SK-N-SH (cell line): ENCODE results near the gene RBM4B. TPM values are rescaled to one million over a fixed set of nuclear protein-coding genes. Genes with fewer than 3 reads are reported as not detected.
A peak's percentile ranks its signal among the peaks of the same experiment; 100 is the strongest.

ENCODE experiments used
- CTCF ChIA-PET: fragments of 300-600, 350-600 bp; formaldehyde crosslinking; extraction: SDS; loops from one replicate; lab custom pipeline; 2021; lab: Yijun Ruan, JAX
- POLR2A ChIA-PET: fragments of 350-600 bp; sonication (Branson Sonifier 250); formaldehyde crosslinking; extraction: SDS; loops from one replicate; lab custom pipeline; 2020; ENCODE audit warnings: antibody characterized with exemption, inconsistent platforms; lab: Yijun Ruan, JAX
- DNase-seq: peaks from one replicate; pipeline ENCODE4 v3.0.0; 2012
- H2AFZ ChIP-seq: fragments of 200-600 bp; sonication (generic); 2 replicates; pipeline ENCODE4 v1.8.1; 2016; ENCODE audit warnings: antibody characterized with exemption, mild to moderate bottlenecking, low read depth
- H3F3A ChIP-seq: fragments of 200-600 bp; sonication (generic); replicated peaks from 2 replicates; pipeline ENCODE3; 2016; ENCODE audit warnings: antibody characterized with exemption, mild to moderate bottlenecking; ENCODE audit not compliant: insufficient read depth
- H3K27ac ChIP-seq, 2 experiments: fragments of 200-500 bp in 1 of 2; fragments of 200-600 bp in 1 of 2; sonication (Bioruptor generic) in 1 of 2; sonication (generic), shearing (Covaris generic) in 1 of 2; 2 replicates each; pipeline versions ENCODE4 v1.5.1 to v1.6.1; 2014 to 2016; ENCODE audit warnings: low read depth in 2 of 2, inconsistent platforms in 1 of 2, low read length in 1 of 2, mild to moderate bottlenecking in 1 of 2, mixed read lengths in 1 of 2
- H3K27me3 ChIP-seq: fragments of 200-600 bp; sonication (generic), shearing (Covaris generic); 2 replicates; pipeline ENCODE4 v1.6.1; 2016; ENCODE audit warnings: mixed run types; ENCODE audit not compliant: insufficient read depth
- H3K36me3 ChIP-seq, 2 experiments: fragments of 200-500 bp in 1 of 2; fragments of 200-600 bp in 1 of 2; sonication (Bioruptor generic) in 1 of 2; sonication (generic) in 1 of 2; replicated peaks in 1 of 2; 2 replicates each; pipeline versions ENCODE3 to v1.5.1; 2014 to 2016; ENCODE audit warnings: low read length in 1 of 2, mild to moderate bottlenecking in 1 of 2; ENCODE audit not compliant: insufficient read depth in 2 of 2, control insufficient read depth in 1 of 2
- H3K4me1 ChIP-seq, 2 experiments: fragments of 200-500 bp in 1 of 2; fragments of 200-600 bp in 1 of 2; sonication (Bioruptor generic) in 1 of 2; sonication (generic), shearing (Covaris generic) in 1 of 2; 2 replicates each; pipeline versions ENCODE4 v1.5.1 to v1.6.1; 2014 to 2016; ENCODE audit warnings: low read depth in 1 of 2, low read length in 1 of 2, mixed run types in 1 of 2; ENCODE audit not compliant: insufficient read depth in 2 of 2, control insufficient read depth in 1 of 2
- H3K4me2 ChIP-seq: fragments of 200-600 bp; sonication (generic), shearing (Covaris generic); 2 replicates; pipeline ENCODE4 v1.6.1; 2017; ENCODE audit warnings: mixed run types
- H3K4me3 ChIP-seq, 2 experiments: fragments of 200-500 bp in 1 of 2; fragments of 200-600 bp in 1 of 2; sonication (Bioruptor generic) in 1 of 2; sonication (generic), shearing (Covaris generic) in 1 of 2; 2 replicates each; pipeline versions ENCODE4 v1.5.1 to v1.8.1; 2014 to 2016; ENCODE audit warnings: low read depth in 2 of 2, inconsistent platforms in 1 of 2, low read length in 1 of 2, mild to moderate bottlenecking in 1 of 2, mixed read lengths in 1 of 2, moderate library complexity in 1 of 2
- H3K79me2 ChIP-seq: fragments of 200-600 bp; sonication (generic); 2 replicates; pipeline ENCODE4 v1.8.1; 2017; ENCODE audit warnings: mild to moderate bottlenecking; ENCODE audit not compliant: insufficient read depth
- H3K9ac ChIP-seq: fragments of 200-600 bp; sonication (generic); 2 replicates; pipeline ENCODE4 v1.6.1; 2017; ENCODE audit warnings: mixed run types
- H3K9me2 ChIP-seq: fragments of 200-600 bp; sonication (generic); 2 replicates; pipeline ENCODE4 v1.6.1; 2017; ENCODE audit warnings: mixed run types
- H3K9me3 ChIP-seq: fragments of 200-600 bp; sonication (generic); 2 replicates; pipeline ENCODE4 v1.6.1; 2017; ENCODE audit warnings: mixed run types, mild to moderate bottlenecking, moderate library complexity
- H4K20me1 ChIP-seq: fragments of 200-600 bp; sonication (generic); 2 replicates; pipeline ENCODE4 v1.6.1; 2017; ENCODE audit warnings: mild to moderate bottlenecking, mixed run types; ENCODE audit not compliant: insufficient read depth
- CHD2 ChIP-seq: fragments of 150-350 bp; IDR thresholded peaks from 2 replicates; pipeline ENCODE4 v1.6.1; 2018; ENCODE audit warnings: low read length; ENCODE audit not compliant: partially characterized antibody
- EZH2phosphoT487 ChIP-seq: fragments of 200-600 bp; sonication (generic); IDR thresholded peaks from 2 replicates; pipeline ENCODE4 v1.6.1; 2017; ENCODE audit warnings: low read depth, mixed run types, mild to moderate bottlenecking, antibody characterized with exemption, moderate library complexity, borderline replicate concordance
- FOSL2 ChIP-seq: IDR thresholded peaks from 2 replicates; pipeline ENCODE4 v1.4.0; 2012; ENCODE audit warnings: low read depth, mild to moderate bottlenecking, moderate library complexity, borderline replicate concordance
- FOXJ3 ChIP-seq: sonication (generic); formaldehyde crosslinking; IDR thresholded peaks from 2 replicates; pipeline ENCODE4 v1.5.1; 2020; ENCODE audit warnings: mild to moderate bottlenecking, missing genetic modification reagents
- GABPA ChIP-seq: IDR thresholded peaks from 2 replicates; pipeline ENCODE4 v1.4.0; 2012; ENCODE audit warnings: low read depth, mild to moderate bottlenecking
- JUND ChIP-seq: IDR thresholded peaks from 2 replicates; pipeline ENCODE4 v1.4.0; 2012
- MXI1 ChIP-seq: IDR thresholded peaks from 2 replicates; pipeline ENCODE4 v1.6.1; 2012; ENCODE audit warnings: mild to moderate bottlenecking, low read depth, low read length, improper control_type of control experiment
- POLR2AphosphoS5 ChIP-seq: IDR thresholded peaks from 2 replicates; pipeline ENCODE4 v1.6.1; 2012; ENCODE audit warnings: low read depth, low read length
- RAD21 ChIP-seq: IDR thresholded peaks from 2 replicates; pipeline ENCODE4 v1.6.1; 2012; ENCODE audit warnings: mild to moderate bottlenecking, low read length
- RXRA ChIP-seq: IDR thresholded peaks from 2 replicates; pipeline ENCODE4 v1.4.0; 2012; ENCODE audit warnings: low read depth, mild to moderate bottlenecking, borderline replicate concordance
- SIN3A ChIP-seq: IDR thresholded peaks from 2 replicates; pipeline ENCODE4 v1.6.1; 2012; ENCODE audit warnings: low read depth, mild to moderate bottlenecking, low read length, moderate library complexity, borderline replicate concordance
- WGBS: methylation state at CpG from one replicate; pipeline ENCODE4 v1.1.6; 2017; ENCODE audit warnings: low lambda C conversion rate; 5-methylcytosine and 5-hydroxymethylcytosine counted together
- polyA plus RNA-seq, 3 experiments: library from polyadenylated mRNA; depleted of rRNA; stranded (reverse); fragments of >200 nt; gene quantifications; 2 replicates each; pipeline ENCODE4 v1.2.3, GENCODE V29; 2012
- TF ChIP-seq, protein P1 (sequence below): IDR thresholded peaks from 2 replicates; pipeline ENCODE4; 2012
- TF ChIP-seq, protein P2 (sequence below): IDR thresholded peaks from 2 replicates; pipeline ENCODE4 v1.4.0; 2012; ENCODE audit warnings: low read depth, borderline replicate concordance
- TF ChIP-seq, protein P3 (sequence below): IDR thresholded peaks from 2 replicates; pipeline ENCODE4 v1.4.0; 2012; ENCODE audit warnings: low read depth, borderline replicate concordance
- TF ChIP-seq, protein P4 (sequence below): fragments of 150-350 bp; IDR thresholded peaks from 2 replicates; pipeline ENCODE4 v1.6.1; 2016; ENCODE audit warnings: mild to moderate bottlenecking, low read depth, low read length

RBM4B gene
- polyA plus RNA-seq, 1 of the 3 experiments (the other 2 are of a cell fraction) = 31.1 TPM

DNA sequence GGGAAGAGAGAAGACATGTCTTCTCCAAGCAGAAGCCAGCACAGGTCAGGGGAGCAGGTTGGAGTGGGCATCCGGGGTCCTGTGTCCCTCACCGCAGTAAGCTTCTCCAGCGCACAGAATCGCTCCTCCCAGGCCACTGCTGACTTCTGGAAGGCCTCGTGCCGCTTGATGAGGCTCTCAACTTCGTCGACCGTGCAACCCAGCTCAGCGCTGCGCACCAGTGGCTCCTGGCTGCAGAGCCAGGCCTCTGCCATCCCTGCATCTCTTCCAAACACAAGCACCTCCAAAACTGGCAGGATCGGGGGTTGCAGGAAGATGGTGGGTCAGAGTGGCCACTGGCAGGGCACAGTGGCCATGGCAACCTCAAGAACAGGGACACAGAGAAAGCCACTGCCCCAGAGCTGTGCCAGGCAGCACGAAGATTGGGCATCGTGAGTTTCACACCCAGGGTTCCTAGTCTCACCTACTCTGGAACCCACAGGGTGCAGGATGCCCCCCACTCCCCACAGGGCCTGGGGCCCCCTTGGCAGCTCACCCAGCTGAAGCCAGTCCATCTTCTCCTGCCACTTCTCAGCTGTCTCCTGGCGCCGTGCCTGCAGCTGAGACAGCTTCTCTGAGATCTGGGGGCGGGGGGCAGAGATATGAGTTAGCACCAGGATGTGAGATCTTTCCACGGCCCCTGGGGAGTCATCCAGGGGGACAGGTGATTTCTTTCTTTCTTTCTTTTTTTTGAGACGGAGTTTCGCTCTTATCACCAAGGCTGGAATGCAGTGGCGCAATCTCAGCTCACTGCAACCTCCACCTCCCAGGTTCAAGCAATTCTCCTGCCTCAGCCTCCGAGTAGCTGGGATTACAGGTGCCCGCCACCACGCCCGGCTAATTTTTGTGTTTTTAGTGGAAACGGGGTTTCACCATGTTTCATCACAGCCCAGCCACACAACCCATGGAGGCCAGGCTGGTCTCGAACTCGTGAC, 11.2 kb upstream of the RBM4B start:
- H3K27me3 ChIP-seq = no peaks in the 10 kb centered on the region
- no peaks in the 10 kb centered on the region for H3F3A ChIP-seq
- H2AFZ ChIP-seq = no peak overlapping the region
- no peak overlapping the region for H3K9ac ChIP-seq
- no peak overlapping the region for H3K4me3 ChIP-seq
- peaks cover 0 to 15% of the 10 kb centered on the region in 2 experiments; a peak in 1 of 4 replicates for H3K4me1 ChIP-seq
- no peak overlapping the region for H3K27ac ChIP-seq
- no peaks in the 10 kb centered on the region for H4K20me1 ChIP-seq
- 93% methylated on average over 24 of the region's 28 CpGs for WGBS
- H3K9me3 ChIP-seq = no peaks in the 10 kb centered on the region
- no peaks in the 10 kb centered on the region for H3K9me2 ChIP-seq
- DNase-seq = peak; percentile 14
- H3K36me3 ChIP-seq = peaks cover 0 to 20% of the 10 kb centered on the region in 2 experiments
- H3K4me2 ChIP-seq = no peak overlapping the region
- H3K79me2 ChIP-seq = no peaks in the 10 kb centered on the region
- ChIA-PET POLR2A (no interaction called here), CTCF (interaction anchor here (1.2 to 4.1 kb wide), 3 partner anchors 10 to 287 kb away, joined by 4 to 26 read pairs (median 8); partner anchors contain the start of gene RBM4B)
- TF ChIP-seq FOXJ3 = no peak
- no peak for TF ChIP-seq RXRA
- TF ChIP-seq, protein P1, sequence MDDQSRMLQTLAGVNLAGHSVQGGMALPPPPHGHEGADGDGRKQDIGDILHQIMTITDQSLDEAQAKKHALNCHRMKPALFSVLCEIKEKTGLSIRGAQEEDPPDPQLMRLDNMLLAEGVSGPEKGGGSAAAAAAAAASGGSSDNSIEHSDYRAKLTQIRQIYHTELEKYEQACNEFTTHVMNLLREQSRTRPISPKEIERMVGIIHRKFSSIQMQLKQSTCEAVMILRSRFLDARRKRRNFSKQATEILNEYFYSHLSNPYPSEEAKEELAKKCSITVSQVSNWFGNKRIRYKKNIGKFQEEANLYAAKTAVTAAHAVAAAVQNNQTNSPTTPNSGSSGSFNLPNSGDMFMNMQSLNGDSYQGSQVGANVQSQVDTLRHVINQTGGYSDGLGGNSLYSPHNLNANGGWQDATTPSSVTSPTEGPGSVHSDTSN = no peak
- no peak for TF ChIP-seq MXI1
- TF ChIP-seq EZH2phosphoT487 = no peak
- TF ChIP-seq, protein P2, sequence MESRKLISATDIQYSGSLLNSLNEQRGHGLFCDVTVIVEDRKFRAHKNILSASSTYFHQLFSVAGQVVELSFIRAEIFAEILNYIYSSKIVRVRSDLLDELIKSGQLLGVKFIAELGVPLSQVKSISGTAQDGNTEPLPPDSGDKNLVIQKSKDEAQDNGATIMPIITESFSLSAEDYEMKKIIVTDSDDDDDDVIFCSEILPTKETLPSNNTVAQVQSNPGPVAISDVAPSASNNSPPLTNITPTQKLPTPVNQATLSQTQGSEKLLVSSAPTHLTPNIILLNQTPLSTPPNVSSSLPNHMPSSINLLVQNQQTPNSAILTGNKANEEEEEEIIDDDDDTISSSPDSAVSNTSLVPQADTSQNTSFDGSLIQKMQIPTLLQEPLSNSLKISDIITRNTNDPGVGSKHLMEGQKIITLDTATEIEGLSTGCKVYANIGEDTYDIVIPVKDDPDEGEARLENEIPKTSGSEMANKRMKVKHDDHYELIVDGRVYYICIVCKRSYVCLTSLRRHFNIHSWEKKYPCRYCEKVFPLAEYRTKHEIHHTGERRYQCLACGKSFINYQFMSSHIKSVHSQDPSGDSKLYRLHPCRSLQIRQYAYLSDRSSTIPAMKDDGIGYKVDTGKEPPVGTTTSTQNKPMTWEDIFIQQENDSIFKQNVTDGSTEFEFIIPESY = no peak
- no peak for TF ChIP-seq POLR2AphosphoS5
- no peak for TF ChIP-seq JUND
- TF ChIP-seq CHD2 = no peak
- TF ChIP-seq RAD21 = no peak
- no peak for TF ChIP-seq SIN3A
- TF ChIP-seq FOSL2 = no peak
- TF ChIP-seq GABPA = no peak
- TF ChIP-seq, protein P3, sequence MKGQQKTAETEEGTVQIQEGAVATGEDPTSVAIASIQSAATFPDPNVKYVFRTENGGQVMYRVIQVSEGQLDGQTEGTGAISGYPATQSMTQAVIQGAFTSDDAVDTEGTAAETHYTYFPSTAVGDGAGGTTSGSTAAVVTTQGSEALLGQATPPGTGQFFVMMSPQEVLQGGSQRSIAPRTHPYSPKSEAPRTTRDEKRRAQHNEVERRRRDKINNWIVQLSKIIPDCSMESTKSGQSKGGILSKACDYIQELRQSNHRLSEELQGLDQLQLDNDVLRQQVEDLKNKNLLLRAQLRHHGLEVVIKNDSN = no peak
- TF ChIP-seq, protein P4, sequence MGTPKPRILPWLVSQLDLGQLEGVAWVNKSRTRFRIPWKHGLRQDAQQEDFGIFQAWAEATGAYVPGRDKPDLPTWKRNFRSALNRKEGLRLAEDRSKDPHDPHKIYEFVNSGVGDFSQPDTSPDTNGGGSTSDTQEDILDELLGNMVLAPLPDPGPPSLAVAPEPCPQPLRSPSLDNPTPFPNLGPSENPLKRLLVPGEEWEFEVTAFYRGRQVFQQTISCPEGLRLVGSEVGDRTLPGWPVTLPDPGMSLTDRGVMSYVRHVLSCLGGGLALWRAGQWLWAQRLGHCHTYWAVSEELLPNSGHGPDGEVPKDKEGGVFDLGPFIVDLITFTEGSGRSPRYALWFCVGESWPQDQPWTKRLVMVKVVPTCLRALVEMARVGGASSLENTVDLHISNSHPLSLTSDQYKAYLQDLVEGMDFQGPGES = no peak
